Duodenal mucosa (tissue), 2 donors: ENCODE results near the gene GCNT3.
"Not testable (repeated sequence)": the region's sequence is repeated elsewhere in the genome, so short reads cannot be mapped to it uniquely, and the experiment has no call there.

Source experiments
- H3K27ac ChIP-seq: one replicate; pipeline ENCODE4 v1.7.0; 2013; ENCODE audit warnings: low read depth, low read length
- H3K27me3 ChIP-seq, 2 donors: one replicate each; pipeline ENCODE4 v1.7.0; 2013; ENCODE audit warnings: low read length in 2 of 2, control low read depth in 1 of 2; ENCODE audit not compliant: insufficient read depth in 2 of 2, control insufficient read depth in 1 of 2
- H3K36me3 ChIP-seq, 2 donors: one replicate each; pipeline ENCODE4 v1.7.0; 2013; ENCODE audit warnings: low read length in 2 of 2, control low read depth in 1 of 2; ENCODE audit not compliant: insufficient read depth in 2 of 2, control insufficient read depth in 1 of 2
- H3K4me1 ChIP-seq, 2 donors: one replicate each; pipeline ENCODE4 v1.7.0; 2013; ENCODE audit warnings: low read length in 2 of 2, control low read depth in 1 of 2; ENCODE audit not compliant: insufficient read depth in 2 of 2, control insufficient read depth in 1 of 2
- H3K4me3 ChIP-seq, 2 donors: one replicate each; pipeline ENCODE4 v1.7.0; 2013; ENCODE audit warnings: low read length in 2 of 2, low read depth in 1 of 2
- H3K9ac ChIP-seq, 2 donors: one replicate each; pipeline ENCODE4 v1.7.0; 2013; ENCODE audit warnings: low read length in 2 of 2, low read depth in 1 of 2
- H3K9me3 ChIP-seq, 2 donors: one replicate each; pipeline ENCODE4 v1.7.0; 2013; ENCODE audit warnings: low read length in 2 of 2, control low read depth in 1 of 2; ENCODE audit not compliant: control insufficient read depth in 1 of 2

Gene GCNT3

DNA sequence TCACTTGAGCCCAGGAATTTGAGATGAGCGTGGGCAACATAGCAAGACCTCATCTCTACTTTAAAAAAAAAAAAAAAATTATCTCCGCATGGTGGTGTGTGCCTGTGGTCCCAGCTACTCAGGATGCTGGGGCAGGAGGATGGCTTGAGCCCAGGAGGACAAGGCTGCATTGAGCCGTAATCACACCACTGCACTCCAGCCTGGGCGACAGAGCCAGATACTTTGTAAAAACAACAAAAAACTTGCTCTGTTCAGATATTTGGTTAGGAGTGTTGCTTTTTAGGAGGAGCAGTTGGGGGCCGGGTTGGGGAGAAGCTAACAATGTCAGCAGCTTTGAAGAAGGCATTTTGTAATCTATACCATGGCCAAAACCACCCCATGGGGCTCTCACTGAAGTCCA is 4.1 kb downstream of the GCNT3 start:
- H3K27ac ChIP-seq = no peak overlapping the region
- H3K36me3 ChIP-seq = peaks cover 21 to 32% of the 10 kb centered on the region in 2 donors
- peak overlapping the region; percentile 48 to 60 for H3K9ac ChIP-seq
- H3K4me1 ChIP-seq = peaks cover 13 to 21% of the 10 kb centered on the region in 2 donors
- H3K4me3 ChIP-seq = peak overlapping the region; percentile 52 to 84
- peaks cover 0 to 5% of the 10 kb centered on the region in 2 donors for H3K27me3 ChIP-seq
- no peaks in the 10 kb centered on the region for H3K9me3 ChIP-seq

DNA sequence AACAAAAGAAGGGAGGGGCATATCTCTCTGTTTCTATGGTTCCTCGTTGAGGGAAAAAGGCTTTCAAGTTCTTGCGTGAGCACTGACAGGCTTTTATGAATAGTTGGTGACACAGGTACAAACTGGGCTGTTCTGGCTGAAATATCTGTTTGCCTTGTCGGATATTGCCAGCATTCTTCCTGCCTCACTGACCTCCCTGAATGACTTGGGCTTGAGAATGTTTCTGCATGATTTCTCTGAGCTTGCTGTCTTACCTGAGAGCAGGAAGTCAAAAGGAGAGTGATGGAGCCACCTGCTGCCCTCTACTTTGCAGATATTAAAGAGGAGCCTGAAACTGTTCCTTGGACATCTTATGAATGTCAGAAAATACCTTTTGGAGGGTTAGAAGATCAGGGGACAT is 4.8 kb downstream of the GCNT3 start:
- Histone ChIP-seq H3K4me1 (peaks cover 13 to 21% of the 10 kb centered on the region in 2 donors), H3K36me3 (peaks cover 21 to 38% of the 10 kb centered on the region in 2 donors), H3K27me3 (peaks cover 0 to 5% of the 10 kb centered on the region in 2 donors), H3K9ac (peak overlapping the region; percentile 48 to 60), H3K27ac (no peak overlapping the region), H3K9me3 (no peaks in the 10 kb centered on the region), H3K4me3 (peak overlapping the region; percentile 52 to 84)

DNA sequence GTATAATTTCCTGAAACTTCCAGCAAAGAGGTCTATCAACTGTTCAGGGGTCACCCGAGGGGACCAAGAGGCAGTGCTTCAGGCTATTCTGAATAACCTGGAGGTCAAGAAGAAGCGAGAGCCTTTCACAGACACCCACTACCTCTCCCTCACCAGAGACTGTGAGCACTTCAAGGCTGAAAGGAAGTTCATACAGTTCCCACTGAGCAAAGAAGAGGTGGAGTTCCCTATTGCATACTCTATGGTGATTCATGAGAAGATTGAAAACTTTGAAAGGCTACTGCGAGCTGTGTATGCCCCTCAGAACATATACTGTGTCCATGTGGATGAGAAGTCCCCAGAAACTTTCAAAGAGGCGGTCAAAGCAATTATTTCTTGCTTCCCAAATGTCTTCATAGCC is 6.8 kb downstream of the GCNT3 start:
- H3K36me3 ChIP-seq = peaks cover 21 to 47% of the 10 kb centered on the region in 2 donors
- H3K9me3 ChIP-seq = no peaks in the 10 kb centered on the region
- H3K4me1 ChIP-seq = peaks cover 13 to 21% of the 10 kb centered on the region in 2 donors
- peak overlapping the region; percentile 16 to 37 for H3K9ac ChIP-seq
- H3K4me3 ChIP-seq = peak overlapping the region in 1 of 2 donors; percentile 51
- H3K27ac ChIP-seq = no peak overlapping the region
- peaks cover 0 to 5% of the 10 kb centered on the region in 2 donors for H3K27me3 ChIP-seq

DNA sequence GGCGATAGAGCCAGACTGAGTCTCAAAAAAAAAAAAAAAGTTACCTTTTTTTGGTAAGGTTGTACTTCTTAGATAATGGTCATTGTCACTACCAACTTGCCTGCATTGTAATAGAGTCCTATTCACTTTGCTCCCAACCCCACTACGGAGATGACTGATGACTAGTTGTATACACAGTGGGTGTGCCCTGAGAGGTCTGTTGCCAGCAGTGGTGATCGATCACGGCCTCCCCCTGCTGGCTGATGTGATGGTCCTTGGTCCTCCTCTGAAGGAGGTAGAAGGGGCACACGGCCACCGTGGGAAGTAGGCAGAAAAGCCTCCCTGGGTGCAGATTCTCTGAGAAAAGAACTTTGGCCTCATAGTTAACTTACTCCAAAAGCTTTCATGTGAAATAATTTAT is 10.7 kb downstream of the GCNT3 start:
- Histone ChIP-seq H3K36me3 (peaks cover 25 to 67% of the 10 kb centered on the region in 2 donors), H3K27me3 (peaks cover 0 to 5% of the 10 kb centered on the region in 2 donors), H3K4me1 (peaks cover 8 to 14% of the 10 kb centered on the region in 2 donors), H3K9ac (no peak overlapping the region), H3K4me3 (no peak overlapping the region), H3K9me3 (no peaks in the 10 kb centered on the region), H3K27ac (no peak overlapping the region)

GRCh38 chr15:59632714-59633113 is 21.1 kb downstream of the GCNT3 start:
- Histone ChIP-seq H3K9ac (no peak overlapping the region), H3K4me1 (no peaks in the 10 kb centered on the region), H3K9me3 (no peaks in the 10 kb centered on the region), H3K27ac (no peak overlapping the region), H3K36me3 (peaks cover 0 to 9% of the 10 kb centered on the region in 2 donors), H3K4me3 (no peak overlapping the region), H3K27me3 (no peaks in the 10 kb centered on the region)

DNA sequence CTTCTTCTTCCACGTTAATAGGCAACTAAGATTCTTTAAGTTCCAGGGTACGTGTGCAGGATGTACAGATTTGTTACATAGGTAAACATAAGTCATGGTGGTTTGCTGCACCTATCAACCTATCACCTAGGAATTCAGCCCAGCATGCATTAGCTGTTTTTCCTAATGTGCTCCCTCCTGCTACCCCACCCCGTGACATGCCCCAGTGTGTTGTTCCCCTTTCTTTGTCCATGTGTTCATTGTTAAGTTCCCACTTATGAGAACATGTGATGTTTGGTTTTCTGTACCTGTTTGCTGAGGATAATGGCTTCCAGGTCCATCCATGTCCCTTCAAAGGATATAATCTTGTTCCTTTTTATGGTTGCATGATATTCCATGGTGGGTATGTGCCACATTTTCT is 24.6 kb downstream of the GCNT3 start:
- Histone ChIP-seq H3K4me1 (no peaks in the 10 kb centered on the region), H3K9me3 (no peaks in the 10 kb centered on the region), H3K27ac (no peak overlapping the region), H3K9ac (no peak overlapping the region), H3K27me3 (no peaks in the 10 kb centered on the region), H3K4me3 (no peak overlapping the region), H3K36me3 (peaks cover 0 to 19% of the 10 kb centered on the region in 2 donors)

DNA sequence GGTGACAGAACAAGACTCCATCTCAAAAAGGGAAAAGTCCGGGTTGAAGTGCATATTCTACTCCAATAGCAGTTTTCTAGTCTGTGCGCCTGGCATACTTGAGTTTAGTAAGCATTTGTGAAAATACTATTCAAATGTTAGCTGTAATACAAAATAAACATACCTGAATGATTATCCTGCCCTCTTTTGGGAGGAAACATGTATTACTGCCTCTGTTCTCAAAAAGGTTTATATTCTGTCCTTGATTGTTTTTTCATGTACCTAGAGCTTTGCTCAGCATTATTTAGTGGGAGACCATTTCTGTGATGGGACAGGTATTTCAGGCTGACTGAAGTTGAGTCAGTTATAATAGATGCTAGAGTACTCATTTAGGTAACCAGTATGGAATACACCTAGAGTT is 25.9 kb downstream of the GCNT3 start:
- H3K9me3 ChIP-seq = not testable (repeated sequence)

DNA sequence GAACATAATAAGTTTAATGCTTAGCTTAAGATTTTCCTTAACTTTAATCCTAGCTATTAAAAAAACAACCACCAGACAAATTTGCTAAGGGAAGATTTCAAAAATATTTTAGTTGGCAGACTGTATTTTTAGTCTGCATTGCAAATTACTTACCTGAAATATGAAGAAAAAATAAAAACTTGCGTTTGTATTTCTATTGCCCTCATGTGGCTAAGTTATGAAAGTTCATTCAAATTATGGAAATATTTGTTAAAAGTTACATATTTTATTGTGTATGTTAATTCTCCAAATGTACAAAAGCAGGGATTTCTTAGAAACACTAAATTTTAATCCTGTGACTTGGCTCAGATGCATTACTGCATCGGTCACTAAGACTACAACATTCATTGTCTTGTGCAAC is 30.8 kb downstream of the GCNT3 start:
- Histone ChIP-seq H3K27ac (no peak overlapping the region), H3K9ac (no peak overlapping the region), H3K4me3 (no peak overlapping the region), H3K4me1 (no peaks in the 10 kb centered on the region), H3K9me3 (no peaks in the 10 kb centered on the region), H3K27me3 (no peaks in the 10 kb centered on the region), H3K36me3 (peaks cover 0 to 24% of the 10 kb centered on the region in 2 donors)

More for the DNA sequence above, 25.9 kb downstream of the GCNT3 start:
- H3K27ac ChIP-seq, H3K4me3 ChIP-seq, H3K9ac ChIP-seq, H3K27me3 ChIP-seq, H3K4me1 ChIP-seq: not testable (repeated sequence)
- H3K36me3 ChIP-seq = peaks cover 0 to 19% of the 10 kb centered on the region in 2 donors

DNA sequence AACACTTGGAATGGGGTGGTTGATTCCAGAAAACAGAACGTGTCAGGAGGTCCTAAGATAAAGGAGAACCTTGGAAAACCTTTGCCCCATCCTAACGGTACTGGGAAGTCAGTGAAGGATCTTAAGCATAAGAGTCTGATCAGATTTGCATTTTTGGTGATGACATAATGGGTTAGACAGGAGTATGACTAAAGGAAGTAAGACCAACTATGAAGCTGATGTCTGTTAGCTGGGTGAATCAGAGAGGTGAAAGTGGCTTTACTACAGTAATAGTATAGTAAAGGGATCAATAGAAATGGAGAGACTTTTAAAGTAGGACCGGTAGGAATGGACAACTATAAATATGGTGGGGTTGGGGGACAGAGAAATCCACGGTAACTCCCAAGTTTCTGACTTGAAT is 33.2 kb downstream of the GCNT3 start:
- Histone ChIP-seq H3K27ac (no peak overlapping the region), H3K27me3 (no peaks in the 10 kb centered on the region), H3K36me3 (peaks cover 0 to 25% of the 10 kb centered on the region in 2 donors), H3K9ac (no peak overlapping the region), H3K4me3 (no peak overlapping the region), H3K4me1 (no peaks in the 10 kb centered on the region), H3K9me3 (no peaks in the 10 kb centered on the region)

DNA sequence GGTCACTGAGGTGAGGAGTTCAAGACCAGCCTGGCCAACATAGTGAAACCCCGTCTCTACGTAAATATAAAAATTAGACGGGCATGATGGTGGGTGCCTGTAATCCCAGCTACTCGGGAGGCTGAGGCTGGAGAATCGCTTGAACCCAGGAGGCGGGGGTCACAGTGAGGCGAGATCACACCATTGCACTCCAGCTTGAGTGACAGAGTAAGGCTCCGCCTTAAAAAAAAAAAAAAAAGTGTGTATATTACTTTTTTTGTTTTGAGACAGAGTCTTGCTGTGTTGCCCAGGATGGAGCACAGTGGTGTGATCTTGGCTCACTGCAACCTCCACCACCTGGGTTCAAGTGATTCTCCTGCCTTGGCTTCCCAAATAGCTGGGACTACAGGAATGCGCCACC is 34.2 kb downstream of the GCNT3 start:
- H3K27ac ChIP-seq, H3K4me1 ChIP-seq, H3K4me3 ChIP-seq, H3K9me3 ChIP-seq, H3K27me3 ChIP-seq, H3K9ac ChIP-seq: not testable (repeated sequence)
- peaks cover 0 to 21% of the 10 kb centered on the region in 2 donors for H3K36me3 ChIP-seq

DNA sequence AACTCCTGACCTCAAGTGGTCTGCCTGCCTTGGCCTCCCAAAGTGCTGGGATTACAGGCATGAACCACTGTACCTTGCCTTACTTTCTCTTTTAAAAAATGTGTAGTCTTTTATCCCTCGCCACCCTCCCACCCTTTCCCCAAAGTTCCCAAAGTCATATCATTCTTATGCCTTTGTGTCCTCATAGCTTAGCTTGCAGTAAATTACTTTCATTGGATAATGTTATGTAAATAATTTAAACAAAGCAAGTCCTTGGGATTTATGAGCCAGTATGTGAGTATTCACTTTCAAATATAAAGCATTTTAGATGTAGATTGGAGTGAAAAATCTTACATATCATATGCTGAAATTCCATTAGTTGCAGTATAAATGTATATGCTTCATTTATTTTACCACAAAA is 34.7 kb downstream of the GCNT3 start:
- Histone ChIP-seq H3K36me3 (peaks cover 0 to 21% of the 10 kb centered on the region in 2 donors), H3K4me1 (no peaks in the 10 kb centered on the region), H3K4me3 (no peak overlapping the region), H3K9ac (no peak overlapping the region), H3K27me3 (no peaks in the 10 kb centered on the region), H3K27ac (no peak overlapping the region), H3K9me3 (no peaks in the 10 kb centered on the region)
